ENCODE results near the gene TOMM70.

DNA sequence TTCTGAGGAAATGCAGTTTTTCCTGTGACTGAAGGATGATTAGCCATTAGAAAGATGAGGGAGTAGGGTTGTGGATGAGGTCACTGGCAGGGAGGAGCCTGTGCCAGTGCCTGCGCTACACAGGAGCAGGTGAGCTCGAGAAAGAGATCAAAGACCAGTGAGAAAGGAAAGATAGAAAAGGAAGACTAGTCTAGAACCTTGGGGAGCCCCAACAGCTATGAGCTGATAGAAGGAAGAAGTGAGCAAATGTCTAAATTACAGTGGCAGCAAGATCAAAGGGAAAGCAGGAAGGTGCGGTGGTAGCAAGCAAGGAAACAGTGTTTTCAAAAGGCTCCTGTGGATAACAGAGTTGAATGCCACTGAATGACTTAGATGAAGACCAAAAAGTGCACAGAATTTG is 40.0 kb upstream of the TOMM70 start:
- TF ChIP-seq, protein P1, sequence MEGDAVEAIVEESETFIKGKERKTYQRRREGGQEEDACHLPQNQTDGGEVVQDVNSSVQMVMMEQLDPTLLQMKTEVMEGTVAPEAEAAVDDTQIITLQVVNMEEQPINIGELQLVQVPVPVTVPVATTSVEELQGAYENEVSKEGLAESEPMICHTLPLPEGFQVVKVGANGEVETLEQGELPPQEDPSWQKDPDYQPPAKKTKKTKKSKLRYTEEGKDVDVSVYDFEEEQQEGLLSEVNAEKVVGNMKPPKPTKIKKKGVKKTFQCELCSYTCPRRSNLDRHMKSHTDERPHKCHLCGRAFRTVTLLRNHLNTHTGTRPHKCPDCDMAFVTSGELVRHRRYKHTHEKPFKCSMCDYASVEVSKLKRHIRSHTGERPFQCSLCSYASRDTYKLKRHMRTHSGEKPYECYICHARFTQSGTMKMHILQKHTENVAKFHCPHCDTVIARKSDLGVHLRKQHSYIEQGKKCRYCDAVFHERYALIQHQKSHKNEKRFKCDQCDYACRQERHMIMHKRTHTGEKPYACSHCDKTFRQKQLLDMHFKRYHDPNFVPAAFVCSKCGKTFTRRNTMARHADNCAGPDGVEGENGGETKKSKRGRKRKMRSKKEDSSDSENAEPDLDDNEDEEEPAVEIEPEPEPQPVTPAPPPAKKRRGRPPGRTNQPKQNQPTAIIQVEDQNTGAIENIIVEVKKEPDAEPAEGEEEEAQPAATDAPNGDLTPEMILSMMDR (IDR thresholded peaks at IDR 0.05) = no peak
- TF ChIP-seq POLR2A (IDR thresholded peaks at IDR 0.05) = no peak
